ENCODE measurements around the gene UFM1.
"Not testable (repeated sequence)": the region's sequence is repeated elsewhere in the genome, so short reads cannot be mapped to it uniquely, and the experiment has no call there.

The UFM1 gene

GRCh38 chr13:38366954-38367645, 17.4 kb downstream of the UFM1 start:
- no peak for DNase-seq (ENCODE audit: low spot score)

- no peak for DNase-seq (ENCODE audit: low spot score)
Observed at GRCh38 chr13:38369058-38369457, 19.4 kb downstream of the UFM1 start.

GRCh38 chr13:38370096-38370495, 20.4 kb downstream of the UFM1 start:
- DNase-seq (ENCODE audit: low spot score): not testable (repeated sequence)

GRCh38 chr13:38372820-38373383, 23.3 kb downstream of the UFM1 start:
- DNase-seq (ENCODE audit: low spot score): no peak

- DNase-seq (ENCODE audit: low spot score): no peak
Observed at GRCh38 chr13:38376546-38376945, 26.9 kb downstream of the UFM1 start.

- no peak for DNase-seq (ENCODE audit: low spot score)
Observed at GRCh38 chr13:38381890-38382289, 32.2 kb downstream of the UFM1 start.

- DNase-seq (ENCODE audit: low spot score): no peak
Observed at GRCh38 chr13:38382946-38383345, 33.3 kb downstream of the UFM1 start.

GRCh38 chr13:38384171-38384570, 34.5 kb downstream of the UFM1 start:
- DNase-seq (ENCODE audit: low spot score): no peak

- no peak for DNase-seq (ENCODE audit: low spot score)
Observed at GRCh38 chr13:38385153-38385891, 35.7 kb downstream of the UFM1 start.

- no peak for DNase-seq (ENCODE audit: low spot score)
Observed at GRCh38 chr13:38386421-38386820, 36.8 kb downstream of the UFM1 start.

GRCh38 chr13:38391341-38391740, 41.7 kb downstream of the UFM1 start:
- no peak for DNase-seq (ENCODE audit: low spot score)

- no peak for DNase-seq (ENCODE audit: low spot score)
Observed at GRCh38 chr13:38394777-38395496, 45.3 kb downstream of the UFM1 start.

- no peak for DNase-seq (ENCODE audit: low spot score)
Observed at GRCh38 chr13:38395497-38395788, 45.8 kb downstream of the UFM1 start.

GRCh38 chr13:38398711-38399493, 49.3 kb downstream of the UFM1 start:
- no peak for DNase-seq (ENCODE audit: low spot score)

GRCh38 chr13:38399535-38399934, 49.9 kb downstream of the UFM1 start:
- no peak for DNase-seq (ENCODE audit: low spot score)

GRCh38 chr13:38401276-38401675, 51.6 kb downstream of the UFM1 start:
- DNase-seq (ENCODE audit: low spot score): no peak

- DNase-seq (ENCODE audit: low spot score): no peak
Observed at GRCh38 chr13:38405216-38405615, 55.6 kb downstream of the UFM1 start.

- no peak for DNase-seq (ENCODE audit: low spot score)
Observed at GRCh38 chr13:38409771-38410170, 60.1 kb downstream of the UFM1 start.

GRCh38 chr13:38412266-38412665, 62.6 kb downstream of the UFM1 start:
- no peak for DNase-seq (ENCODE audit: low spot score)

Data from ecto neural progenitor cell (in vitro differentiated cells).